Stimulated activated naive CD8-positive, alpha-beta T cell treated with anti-CD3 and anti-CD28 coated beads, Interleukin-15, Interleukin-2, amounts not matched to agents 100 ng/mL and 50 ng/mL, for 24 hours (primary cell): Measurements from ENCODE around the gene FIBIN.

Source experiments
- H3K27ac Mint-ChIP-seq: one replicate; pipeline ENCODE4 v1.8.0; 2021; ENCODE audit warnings: mild to moderate bottlenecking, mixed read lengths
- H3K27me3 Mint-ChIP-seq: one replicate; pipeline ENCODE4 v1.8.0; 2021; ENCODE audit warnings: mixed read lengths
- H3K36me3 Mint-ChIP-seq: one replicate; pipeline ENCODE4 v1.8.0; 2021; ENCODE audit warnings: low read depth, mixed read lengths
- H3K4me1 Mint-ChIP-seq: one replicate; pipeline ENCODE4 v1.8.0; 2021; ENCODE audit warnings: low read depth, mixed read lengths
- H3K4me3 Mint-ChIP-seq: one replicate; pipeline ENCODE4 v1.8.0; 2021; ENCODE audit warnings: mild to moderate bottlenecking, mixed read lengths
- H3K9me3 Mint-ChIP-seq: one replicate; pipeline ENCODE4 v1.8.0; 2021; ENCODE audit warnings: mixed read lengths

Gene FIBIN

DNA sequence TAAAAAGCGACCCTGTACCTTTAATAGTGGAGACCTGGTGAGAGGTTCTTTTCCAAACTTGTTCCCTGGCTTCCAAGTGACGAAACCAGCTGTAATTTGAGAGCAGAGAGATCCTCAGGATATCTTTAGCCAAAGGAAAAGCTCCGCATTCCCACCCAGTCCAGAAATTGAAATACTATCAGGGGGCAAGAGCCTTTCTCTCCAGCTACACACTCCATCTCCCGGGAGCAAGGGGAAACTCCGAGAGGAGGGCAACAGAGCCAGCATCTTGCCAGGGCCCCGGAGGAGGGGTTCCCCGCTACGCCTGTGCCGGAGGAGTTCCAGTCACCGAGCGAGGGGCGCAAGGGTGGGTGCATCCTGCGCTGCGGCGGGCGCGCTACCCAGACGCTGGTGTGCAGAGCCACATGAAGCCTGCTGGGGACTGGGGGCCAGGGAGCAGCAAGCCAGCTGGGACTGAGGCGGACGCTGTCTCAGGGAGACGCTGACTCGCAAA, at the start of gene FIBIN:
FIBIN (plus strand) TSS at position 148 of the 493 bp plus-strand sequence. CDS start 415 bp downstream, outside the sequence.
- Mint-ChIP-seq H3K4me3 (no peak within 1 kb of the TSS), H3K4me1 (no peaks in the 10 kb centered on the region), H3K36me3 (no peaks in the 10 kb centered on the region), H3K27ac (no peak within 1 kb of the TSS), H3K9me3 (no peaks in the 10 kb centered on the region), H3K27me3 (no peaks in the 10 kb centered on the region)

DNA sequence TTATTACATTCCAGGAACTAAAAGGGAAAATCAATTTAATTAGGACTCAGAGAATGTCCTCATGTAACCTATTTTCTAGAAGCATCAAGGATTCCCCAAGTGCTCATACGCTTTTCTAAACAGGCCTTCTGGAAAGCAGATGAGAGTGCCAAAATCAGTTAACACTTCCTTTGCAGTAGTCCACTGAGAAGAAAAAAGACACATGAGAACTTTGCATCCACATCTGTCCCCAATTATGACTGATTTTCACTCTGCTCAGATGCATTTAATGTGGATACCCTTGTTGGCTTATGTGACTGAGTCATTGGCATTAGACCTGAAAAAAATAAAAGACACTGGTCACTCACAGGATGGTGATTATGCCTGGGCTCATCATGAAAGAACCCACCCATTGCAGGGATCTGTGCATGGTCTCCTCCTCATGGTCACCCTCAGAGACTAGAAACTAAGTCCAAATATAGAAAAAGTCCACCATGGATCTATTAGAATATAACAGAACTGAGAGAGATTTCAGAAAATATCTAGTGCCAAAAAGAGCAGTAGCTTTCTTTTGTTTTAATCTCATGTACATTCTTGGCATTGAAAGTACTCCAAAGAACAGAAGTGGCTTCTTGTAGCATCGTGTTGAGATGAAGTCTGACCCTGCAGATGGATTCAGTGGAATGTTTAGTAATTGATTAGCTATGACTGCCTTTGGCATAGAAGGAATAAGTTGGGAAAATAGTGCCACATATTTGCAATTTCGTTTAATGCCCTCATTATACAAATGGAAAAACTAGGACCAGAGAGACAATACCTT, 48.8 kb upstream of the FIBIN start:
- Mint-ChIP-seq H3K27me3 (no peaks in the 10 kb centered on the region), H3K4me1 (no peaks in the 10 kb centered on the region), H3K9me3 (peaks cover 14% of the 10 kb centered on the region), H3K27ac (no peak overlapping the region), H3K4me3 (no peak overlapping the region), H3K36me3 (no peaks in the 10 kb centered on the region)

DNA sequence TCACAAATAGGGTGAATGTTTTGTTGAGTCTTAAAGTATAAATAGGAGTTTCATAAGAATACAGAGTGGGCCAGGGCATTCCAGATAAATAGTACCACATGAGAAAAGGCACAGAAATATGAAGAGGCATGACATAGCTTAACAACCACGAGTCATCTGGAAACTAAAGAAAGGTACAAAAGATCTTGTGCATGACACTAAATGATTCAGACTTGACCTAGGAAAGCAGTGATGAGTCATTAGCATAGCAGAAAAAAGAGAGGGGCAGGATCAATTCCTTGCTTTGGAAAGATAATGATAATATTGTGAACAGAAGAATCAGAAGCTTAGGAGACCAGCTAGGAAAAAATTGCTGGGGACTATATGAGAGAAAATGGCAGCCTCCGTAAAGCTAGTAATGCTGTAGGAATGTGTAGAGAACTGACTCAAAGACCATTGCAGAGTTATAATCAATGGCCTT, 47.6 kb upstream of the FIBIN start:
- H3K27me3 Mint-ChIP-seq: no peaks in the 10 kb centered on the region
- no peak overlapping the region for H3K27ac Mint-ChIP-seq
- H3K4me3 Mint-ChIP-seq: no peak overlapping the region
- H3K4me1 Mint-ChIP-seq: no peaks in the 10 kb centered on the region
- no peaks in the 10 kb centered on the region for H3K36me3 Mint-ChIP-seq
- H3K9me3 Mint-ChIP-seq: peaks cover 16% of the 10 kb centered on the region

DNA sequence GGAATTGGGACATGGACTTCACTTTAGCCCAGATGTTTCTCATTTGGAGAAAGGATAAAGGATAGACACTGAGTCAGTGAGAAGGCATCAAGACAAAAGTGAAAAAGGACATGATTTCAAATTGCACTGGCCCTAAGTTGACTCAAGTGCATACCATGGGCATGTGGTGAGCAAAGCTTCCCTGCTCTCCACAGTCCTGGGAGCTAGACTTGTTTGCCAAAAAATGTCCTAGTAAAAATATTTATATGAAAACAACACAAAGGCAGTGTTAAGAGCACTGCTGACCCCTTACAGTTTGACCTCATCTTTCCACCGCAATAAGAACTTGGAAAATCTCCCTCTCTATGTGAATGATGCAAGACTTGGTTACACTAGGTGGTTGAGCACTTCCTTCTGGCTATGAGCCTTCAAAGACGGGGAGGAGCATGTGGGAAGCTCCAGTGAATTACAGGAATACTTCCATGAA, 46.5 kb upstream of the FIBIN start:
- Mint-ChIP-seq H3K27ac (no peak overlapping the region), H3K27me3 (no peaks in the 10 kb centered on the region), H3K36me3 (no peaks in the 10 kb centered on the region), H3K9me3 (peaks cover 10% of the 10 kb centered on the region), H3K4me1 (no peaks in the 10 kb centered on the region), H3K4me3 (no peak overlapping the region)

DNA sequence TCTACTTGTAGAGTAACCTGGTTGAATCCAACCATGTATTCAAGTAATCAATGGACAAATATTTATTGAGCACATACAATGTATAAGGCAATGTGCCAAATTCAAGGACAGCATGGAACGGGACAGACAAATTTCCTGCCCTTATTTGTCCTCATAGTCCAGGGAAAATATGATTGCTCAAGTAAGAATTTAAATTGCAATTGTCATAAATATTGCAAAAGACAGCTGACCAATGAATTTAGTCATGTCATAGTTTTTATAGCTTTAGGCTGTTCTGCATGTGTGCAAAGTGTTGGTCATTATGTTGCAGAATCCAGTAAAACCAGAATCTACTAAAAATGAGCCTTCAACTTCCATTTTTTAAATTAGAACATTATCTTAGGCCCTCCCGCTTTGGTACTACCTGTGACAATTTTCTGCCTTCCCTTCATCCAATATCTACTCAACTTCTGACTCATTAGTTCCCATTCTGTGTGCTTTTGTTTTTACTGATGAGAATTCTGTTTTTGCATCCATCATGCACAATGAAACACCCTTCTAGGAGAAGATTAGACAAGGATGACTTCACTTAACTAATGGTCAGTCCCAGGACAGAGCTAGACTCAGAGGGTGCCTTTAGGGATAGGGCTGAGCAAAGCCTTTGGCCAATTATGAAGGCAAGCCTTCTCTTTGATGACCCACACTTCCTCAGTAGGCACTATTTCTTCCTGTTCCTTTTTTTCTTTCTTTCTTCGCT, 45.8 kb upstream of the FIBIN start:
- no peak overlapping the region for H3K4me3 Mint-ChIP-seq
- H3K27ac Mint-ChIP-seq: no peak overlapping the region
- no peaks in the 10 kb centered on the region for H3K36me3 Mint-ChIP-seq
- no peaks in the 10 kb centered on the region for H3K27me3 Mint-ChIP-seq
- H3K4me1 Mint-ChIP-seq: no peaks in the 10 kb centered on the region
- peaks cover 14% of the 10 kb centered on the region for H3K9me3 Mint-ChIP-seq

DNA sequence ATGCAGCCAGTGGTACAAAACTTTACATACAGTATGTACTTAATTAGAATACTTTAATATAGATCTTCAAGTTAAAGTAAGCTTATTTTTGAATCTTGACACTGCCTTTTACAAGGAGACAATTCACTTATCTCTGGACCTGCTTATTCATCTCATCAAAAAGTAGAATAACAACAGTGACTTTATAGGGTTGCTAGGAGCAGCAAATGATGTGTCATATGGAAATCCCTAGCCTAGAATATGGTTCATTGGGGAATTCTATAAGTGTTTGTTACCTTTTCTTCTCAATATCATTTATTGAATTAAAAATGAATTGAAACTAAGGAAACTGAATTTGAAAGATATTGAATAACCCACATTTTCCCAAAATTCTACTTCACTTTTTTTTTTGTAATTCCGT, 45.0 kb upstream of the FIBIN start:
- Mint-ChIP-seq H3K27ac (no peak overlapping the region), H3K4me1 (no peaks in the 10 kb centered on the region)

DNA sequence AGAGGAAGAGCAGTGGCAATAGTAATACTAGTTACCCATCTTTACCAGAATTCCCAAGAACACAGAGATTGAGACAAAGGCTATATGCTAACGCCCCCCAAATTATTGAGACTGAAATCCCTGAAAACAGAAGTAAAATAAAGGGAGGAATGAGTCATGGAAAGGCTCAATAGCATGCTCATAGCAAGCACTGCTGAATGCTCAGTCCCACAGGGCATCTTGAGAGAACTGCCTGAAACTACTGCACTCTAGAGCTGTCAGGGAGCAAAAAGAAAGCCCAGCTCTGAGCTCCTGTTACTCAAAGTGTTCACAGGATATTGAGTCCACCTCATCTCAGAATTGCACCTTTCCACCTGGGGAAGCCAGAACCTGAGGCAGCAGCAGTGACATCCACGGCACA, 44.1 kb upstream of the FIBIN start:
- H3K4me1 Mint-ChIP-seq: no peaks in the 10 kb centered on the region
- H3K9me3 Mint-ChIP-seq: peaks cover 14% of the 10 kb centered on the region
- H3K4me3 Mint-ChIP-seq: no peak overlapping the region
- H3K27ac Mint-ChIP-seq: no peak overlapping the region
- no peaks in the 10 kb centered on the region for H3K27me3 Mint-ChIP-seq
- no peaks in the 10 kb centered on the region for H3K36me3 Mint-ChIP-seq

More for the DNA sequence above, 45.0 kb upstream of the FIBIN start:
- H3K36me3 Mint-ChIP-seq: no peaks in the 10 kb centered on the region
- H3K9me3 Mint-ChIP-seq: peaks cover 14% of the 10 kb centered on the region
- H3K4me3 Mint-ChIP-seq: no peak overlapping the region
- no peaks in the 10 kb centered on the region for H3K27me3 Mint-ChIP-seq

DNA sequence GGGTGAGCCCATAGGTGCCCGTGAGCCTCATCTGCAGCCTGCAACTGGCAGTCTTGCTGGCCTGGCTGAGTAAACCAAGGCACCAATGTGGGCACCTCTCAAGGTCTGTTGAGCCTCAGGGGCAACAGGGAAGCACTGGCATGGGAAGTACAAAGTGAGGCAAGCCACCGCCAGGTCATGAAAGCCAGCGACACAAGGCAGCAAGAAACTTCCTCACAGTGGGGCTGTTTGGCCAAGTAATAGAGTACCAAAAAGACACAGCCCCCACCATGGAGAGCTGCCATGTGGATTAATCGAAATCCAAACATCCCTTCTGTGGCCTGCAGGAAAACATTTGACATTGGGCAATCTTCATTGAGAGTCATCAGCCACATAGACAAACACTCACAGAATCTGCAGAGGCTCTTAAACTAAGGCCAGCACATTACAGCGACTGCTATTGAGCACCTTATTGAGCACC, 43.6 kb upstream of the FIBIN start:
- H3K9me3 Mint-ChIP-seq: peaks cover 14% of the 10 kb centered on the region

DNA sequence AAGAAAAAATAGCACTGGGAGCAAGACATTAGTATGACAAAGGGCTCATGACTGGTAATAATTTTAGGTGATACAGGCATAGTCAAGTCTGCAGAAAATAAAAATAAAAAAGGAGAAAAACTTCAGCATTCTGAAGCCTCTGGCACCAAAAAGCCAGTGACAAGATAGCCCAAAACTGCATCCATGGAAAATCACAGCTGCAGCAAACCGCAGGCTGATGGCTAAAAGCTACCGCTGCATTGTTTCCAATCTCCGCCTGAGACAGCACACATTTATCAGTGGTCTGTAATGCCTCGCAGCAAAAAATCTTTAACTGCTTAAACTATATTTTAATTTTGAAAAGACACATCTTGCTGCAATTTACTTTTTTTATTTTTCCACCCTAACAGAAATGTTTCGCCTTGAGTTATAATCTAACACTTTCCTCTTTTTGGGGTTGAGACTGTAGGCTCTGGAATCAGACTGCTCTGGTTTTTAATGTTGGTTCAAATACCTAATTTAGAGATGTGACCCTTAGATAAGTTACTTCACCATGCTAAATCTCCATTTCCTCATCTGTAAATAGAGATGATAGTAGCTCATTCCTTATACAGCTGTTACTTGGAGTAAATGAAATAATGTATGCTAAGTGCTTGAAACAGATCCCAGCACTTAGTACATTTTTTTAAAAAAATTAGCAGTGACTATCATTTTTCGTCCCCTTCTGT, 42.0 kb upstream of the FIBIN start:
- Mint-ChIP-seq H3K36me3 (no peaks in the 10 kb centered on the region), H3K4me3 (no peak overlapping the region), H3K27ac (no peak overlapping the region), H3K27me3 (no peaks in the 10 kb centered on the region), H3K4me1 (no peaks in the 10 kb centered on the region), H3K9me3 (peaks cover 10% of the 10 kb centered on the region)

More for the DNA sequence above, 43.6 kb upstream of the FIBIN start:
- Mint-ChIP-seq H3K36me3 (no peaks in the 10 kb centered on the region), H3K4me3 (no peak overlapping the region), H3K4me1 (no peaks in the 10 kb centered on the region), H3K27me3 (no peaks in the 10 kb centered on the region), H3K27ac (no peak overlapping the region)

DNA sequence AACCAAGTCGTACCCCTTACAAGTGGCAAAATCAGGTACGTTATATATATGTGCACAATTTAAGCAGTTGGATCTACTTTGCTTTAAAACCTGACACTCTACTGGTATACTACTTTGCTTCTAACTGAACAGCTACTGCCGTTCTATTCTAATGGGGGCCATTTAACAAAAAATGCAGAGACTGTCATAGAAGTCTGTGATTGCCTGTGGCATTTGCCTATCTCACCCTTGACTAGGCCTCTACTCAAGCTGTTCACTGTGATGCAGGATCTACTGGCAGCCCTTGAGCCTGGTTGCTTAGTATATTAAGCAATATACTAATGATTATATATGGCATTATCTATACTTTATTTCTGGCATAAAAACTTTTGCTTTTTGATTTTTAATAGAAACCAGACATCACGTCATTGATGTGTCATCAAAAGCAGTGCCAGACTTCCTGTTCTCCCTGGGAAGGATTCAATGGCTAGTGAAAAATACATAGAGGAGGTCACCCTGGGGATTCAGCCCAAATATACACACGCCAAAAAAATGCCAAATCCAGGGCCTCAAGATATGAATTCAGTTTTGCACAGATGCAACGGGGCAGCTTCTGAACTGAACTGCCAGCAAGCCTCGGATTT, 40.0 kb upstream of the FIBIN start:
- Mint-ChIP-seq H3K36me3 (no peaks in the 10 kb centered on the region), H3K27ac (no peak overlapping the region), H3K4me1 (no peaks in the 10 kb centered on the region), H3K9me3 (peaks cover 7% of the 10 kb centered on the region), H3K4me3 (no peak overlapping the region), H3K27me3 (no peaks in the 10 kb centered on the region)

DNA sequence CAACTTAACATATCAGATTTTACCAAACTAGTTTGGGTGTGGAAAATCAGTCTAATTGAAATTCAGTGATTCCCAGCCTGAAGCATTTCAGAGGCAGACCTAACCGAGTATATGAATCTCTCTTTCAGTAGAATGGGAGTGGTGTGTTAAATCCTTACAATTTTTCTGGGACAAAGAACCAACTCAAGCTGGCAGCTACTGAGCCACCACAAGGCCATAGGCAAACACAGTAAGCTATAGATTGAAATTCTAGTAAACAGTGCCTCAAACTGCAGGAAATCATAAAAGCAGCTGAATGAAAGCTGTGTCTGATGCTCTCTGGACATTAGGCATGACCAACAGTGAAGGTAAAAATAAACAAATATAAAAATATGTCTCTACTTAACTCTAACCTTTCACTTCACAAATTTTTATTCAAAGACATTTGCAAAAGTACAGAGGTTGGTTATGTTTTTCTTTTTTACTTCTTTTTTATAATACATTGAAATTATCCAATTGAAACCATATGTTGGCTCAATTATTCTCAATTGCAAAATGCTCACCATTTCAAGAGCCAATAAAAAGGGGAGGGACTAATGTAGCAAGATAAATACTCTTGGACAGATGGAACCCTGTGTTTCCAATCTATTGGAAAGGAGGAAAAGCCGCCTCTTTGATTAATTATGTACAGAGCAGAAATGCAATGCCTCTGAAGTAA, 35.8 kb upstream of the FIBIN start:
- Mint-ChIP-seq H3K36me3 (no peaks in the 10 kb centered on the region), H3K27me3 (no peaks in the 10 kb centered on the region), H3K4me3 (no peak overlapping the region), H3K4me1 (no peaks in the 10 kb centered on the region), H3K27ac (no peak overlapping the region), H3K9me3 (peaks cover 6% of the 10 kb centered on the region)

DNA sequence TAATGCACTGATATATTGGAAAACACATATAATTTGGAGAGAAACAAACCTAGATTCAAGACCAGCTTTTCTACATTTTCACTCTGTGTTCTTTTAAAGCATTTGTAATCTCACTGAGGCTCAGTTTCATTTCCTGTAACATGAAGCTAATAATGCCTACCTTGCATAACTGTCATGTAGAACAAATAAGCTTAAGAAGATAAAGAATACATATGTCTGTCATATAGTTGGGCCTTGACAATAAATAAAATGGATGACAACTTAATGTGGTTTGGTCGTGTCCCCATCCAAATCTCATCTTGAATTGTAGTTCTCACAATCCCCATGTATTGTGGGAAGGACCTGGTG, 35.2 kb upstream of the FIBIN start:
- H3K27me3 Mint-ChIP-seq: no peaks in the 10 kb centered on the region
- no peak overlapping the region for H3K27ac Mint-ChIP-seq
- H3K36me3 Mint-ChIP-seq: no peaks in the 10 kb centered on the region
- no peaks in the 10 kb centered on the region for H3K4me1 Mint-ChIP-seq
- H3K9me3 Mint-ChIP-seq: peaks cover 6% of the 10 kb centered on the region
- no peak overlapping the region for H3K4me3 Mint-ChIP-seq

DNA sequence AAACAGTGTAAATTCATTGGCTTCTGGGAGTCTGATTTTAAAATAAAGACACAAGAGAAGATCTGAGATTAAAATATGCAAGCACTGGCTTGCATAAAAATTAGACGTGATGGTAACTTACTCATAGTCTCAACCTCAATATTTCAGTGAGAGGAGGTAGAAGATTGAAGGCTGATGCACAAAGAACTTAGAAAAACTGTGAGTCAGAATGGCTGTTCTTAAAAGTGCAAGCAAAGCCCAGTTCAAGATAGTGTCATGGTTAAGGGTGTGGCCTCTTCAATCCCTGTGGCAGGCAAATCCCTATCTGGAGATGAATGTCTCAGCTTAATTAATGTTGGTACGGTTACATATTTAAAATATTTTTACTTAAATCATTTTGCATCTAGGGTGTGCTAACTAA, 33.6 kb upstream of the FIBIN start:
- no peaks in the 10 kb centered on the region for H3K27me3 Mint-ChIP-seq
- no peaks in the 10 kb centered on the region for H3K4me1 Mint-ChIP-seq
- H3K36me3 Mint-ChIP-seq: no peaks in the 10 kb centered on the region
- no peak overlapping the region for H3K4me3 Mint-ChIP-seq
- peaks cover 6% of the 10 kb centered on the region for H3K9me3 Mint-ChIP-seq
- no peak overlapping the region for H3K27ac Mint-ChIP-seq

DNA sequence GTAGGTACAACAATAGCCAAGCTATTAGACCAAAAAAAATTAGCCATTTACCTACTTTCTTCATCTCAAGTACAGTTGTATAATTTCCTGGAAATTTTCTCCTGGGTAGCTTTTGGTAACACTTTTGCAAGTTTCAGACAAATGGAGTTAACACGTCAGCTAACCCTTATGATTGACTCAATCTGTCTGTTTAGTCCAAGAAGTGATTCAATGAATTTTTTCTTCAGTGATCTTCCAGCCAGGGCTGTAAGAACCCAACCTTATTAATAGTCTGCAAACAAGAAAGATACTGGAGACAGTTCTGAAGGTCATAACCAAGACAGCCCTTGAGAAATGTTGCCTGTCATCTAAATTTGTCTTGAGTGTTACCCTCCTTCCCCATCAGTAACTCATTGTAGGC, 30.1 kb upstream of the FIBIN start:
- H3K4me3 Mint-ChIP-seq: no peak overlapping the region
- H3K36me3 Mint-ChIP-seq: no peaks in the 10 kb centered on the region
- no peak overlapping the region for H3K27ac Mint-ChIP-seq
- H3K9me3 Mint-ChIP-seq: peaks cover 6% of the 10 kb centered on the region
- no peaks in the 10 kb centered on the region for H3K4me1 Mint-ChIP-seq
- H3K27me3 Mint-ChIP-seq: no peaks in the 10 kb centered on the region
